ENCODE results near the gene SPHK2.
"Not testable (repeated sequence)": the region's sequence is repeated elsewhere in the genome, so short reads cannot be mapped to it uniquely, and the experiment has no call there.

The SPHK2 gene

DNA sequence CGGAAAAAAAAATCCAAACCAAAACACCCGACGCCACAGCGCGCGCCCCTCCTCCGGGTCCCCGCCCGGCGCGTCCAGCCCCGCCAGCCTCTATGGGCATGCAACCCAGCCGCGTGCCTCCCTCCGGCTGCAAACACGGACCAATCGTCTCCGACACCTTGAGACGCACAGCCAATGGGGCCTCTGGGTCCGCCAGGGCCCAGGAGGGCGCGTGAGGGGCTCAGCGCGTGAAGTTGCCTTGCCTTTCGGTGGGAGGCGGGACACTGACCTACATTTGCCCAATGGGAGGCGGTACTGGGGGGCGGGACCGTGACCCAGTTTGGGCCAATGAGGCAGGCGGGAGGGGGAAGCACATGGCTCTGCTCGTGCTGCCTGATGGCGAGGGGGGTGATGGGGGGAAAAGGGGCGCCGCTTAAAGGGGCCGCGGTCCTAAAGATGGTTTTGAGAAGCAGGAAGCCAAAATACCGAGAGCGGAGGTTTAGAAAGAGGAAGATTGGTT is 18.2 kb downstream of the SPHK2 start:
- peak; percentile 97 to 100 (median 100) for DNase-seq

DNA sequence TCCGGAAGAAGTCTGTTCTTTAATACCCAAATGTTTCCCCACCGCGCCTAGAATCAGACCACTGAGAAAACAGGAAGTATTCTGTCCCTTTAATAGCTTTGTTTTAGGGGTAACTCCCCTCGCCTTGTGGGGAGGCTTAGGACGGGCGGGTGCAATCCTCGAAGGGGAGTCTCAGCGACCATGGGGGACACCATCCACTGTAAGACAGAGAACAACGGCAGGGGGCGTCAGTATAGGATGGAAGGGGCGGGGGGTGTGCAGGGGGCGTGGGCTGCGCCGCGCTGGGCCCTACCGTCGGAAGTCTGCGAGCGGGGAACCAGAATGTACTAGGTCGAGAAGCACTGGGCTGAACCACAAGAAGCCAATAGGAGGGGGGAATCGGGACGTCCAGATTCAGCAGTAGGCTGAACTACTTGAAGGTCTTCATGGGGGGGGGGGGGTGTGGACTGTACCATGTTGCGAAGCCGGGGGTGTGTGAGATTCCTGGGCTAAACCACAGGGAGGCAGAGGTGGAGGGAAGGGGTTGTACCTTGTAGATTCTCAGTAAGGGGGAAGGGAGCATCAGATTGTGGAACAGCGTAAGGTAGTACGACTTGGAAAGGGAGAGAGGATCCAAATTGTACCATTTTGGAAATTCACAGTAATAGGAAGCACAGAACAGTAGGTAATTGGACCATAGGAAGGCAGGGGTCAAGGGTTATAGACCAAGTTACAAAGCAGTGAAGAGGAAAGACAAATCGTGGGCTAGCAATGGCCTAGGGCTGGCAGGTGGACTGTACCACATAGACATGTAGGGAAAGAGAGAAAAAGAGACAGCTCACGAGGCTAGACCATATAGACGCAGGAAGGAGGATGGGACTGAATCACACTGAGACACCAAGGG is 18.9 kb downstream of the SPHK2 start:
- peak; percentile 84 to 95 (median 88) for DNase-seq

DNA sequence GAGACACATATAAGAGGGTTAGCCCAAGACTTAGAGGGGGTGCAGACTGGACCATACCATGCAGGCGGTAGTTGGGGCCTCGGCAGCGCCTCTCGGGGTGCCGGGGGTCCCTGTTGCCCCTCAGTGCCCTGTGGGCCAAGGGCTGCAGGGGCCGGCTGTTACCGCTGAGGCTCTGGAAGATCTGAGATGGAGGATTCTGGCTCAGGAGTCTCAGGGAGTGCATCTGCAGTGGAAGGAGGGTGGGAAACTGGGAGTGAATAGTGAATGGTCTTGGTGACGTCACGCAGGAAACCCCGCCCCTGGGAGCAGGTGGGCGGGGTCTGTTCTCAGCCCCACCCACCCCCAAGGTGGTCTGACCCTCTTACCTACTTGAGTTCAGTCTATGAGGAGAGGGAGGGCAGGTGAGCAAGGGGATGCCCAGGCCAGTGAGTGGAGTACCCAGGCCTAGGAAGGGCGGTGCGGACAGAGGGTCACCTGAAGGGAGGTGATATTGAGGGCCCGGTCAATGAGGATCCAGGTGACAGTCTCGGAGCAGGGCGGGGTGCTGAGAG is 19.6 kb downstream of the SPHK2 start:
- no peak for DNase-seq

DNA sequence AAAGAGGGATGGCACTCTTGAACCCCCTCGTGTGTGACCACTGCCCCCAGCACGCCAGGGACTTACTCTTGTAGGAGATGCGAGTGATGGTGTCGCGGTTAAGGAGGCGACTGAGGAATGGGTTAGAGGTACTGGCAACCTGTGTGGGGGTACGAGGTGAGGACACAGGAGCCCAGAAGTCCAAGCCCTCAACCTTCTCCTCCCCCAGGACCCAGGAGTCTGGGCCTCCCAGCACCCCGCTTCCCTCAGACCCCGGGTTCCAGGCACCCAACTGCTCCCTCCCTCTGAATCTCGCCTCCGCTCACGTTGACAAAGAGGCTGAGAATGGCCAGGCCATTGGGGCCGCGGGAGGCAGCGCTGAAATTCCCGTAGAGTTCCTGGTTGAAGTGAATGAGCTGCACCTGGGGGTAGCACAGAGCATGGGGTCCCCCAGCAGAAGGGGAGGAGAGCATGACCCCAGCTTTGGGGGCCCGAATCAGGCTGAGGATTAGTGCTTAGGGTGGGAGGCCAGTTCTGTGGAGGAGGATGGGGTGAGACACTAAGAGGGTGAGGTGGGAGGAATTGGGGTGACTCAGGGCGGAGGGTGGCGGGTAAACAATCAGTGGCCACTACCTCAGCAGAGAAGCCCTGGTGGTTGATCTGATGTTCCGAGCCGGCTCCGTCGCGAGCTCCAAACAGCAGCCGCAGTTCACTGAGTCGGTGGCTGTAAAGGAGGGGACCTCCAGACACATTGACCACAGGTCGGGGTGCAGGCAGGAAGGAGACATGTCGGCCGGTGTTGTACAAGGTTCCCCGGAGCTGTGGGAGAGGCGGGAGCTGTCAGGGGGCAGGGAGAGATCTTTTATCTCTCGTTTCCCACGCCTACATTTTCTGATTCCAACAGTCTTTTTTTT is 20.4 kb downstream of the SPHK2 start:
- DNase-seq = no peak

DNA sequence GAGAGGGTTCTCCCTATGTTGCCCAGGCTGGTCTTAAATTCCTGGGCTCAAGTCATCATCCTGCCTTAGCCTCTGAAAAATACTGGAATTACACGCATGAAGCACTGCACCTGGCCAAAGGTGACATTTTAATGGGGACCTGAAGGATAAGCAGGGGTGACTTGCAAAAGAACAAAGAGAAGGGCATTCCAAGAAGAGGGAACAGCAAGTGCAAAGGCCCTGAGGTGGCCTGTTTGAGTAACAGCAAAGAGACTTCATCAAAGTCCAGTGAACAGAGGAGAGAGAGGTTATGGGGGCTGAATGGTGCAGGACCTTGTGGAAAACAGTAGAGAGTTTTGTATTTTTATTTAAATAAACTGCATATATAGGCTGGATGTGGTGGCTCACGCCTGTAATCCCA is 22.5 kb downstream of the SPHK2 start:
- DNase-seq = no peak

DNA sequence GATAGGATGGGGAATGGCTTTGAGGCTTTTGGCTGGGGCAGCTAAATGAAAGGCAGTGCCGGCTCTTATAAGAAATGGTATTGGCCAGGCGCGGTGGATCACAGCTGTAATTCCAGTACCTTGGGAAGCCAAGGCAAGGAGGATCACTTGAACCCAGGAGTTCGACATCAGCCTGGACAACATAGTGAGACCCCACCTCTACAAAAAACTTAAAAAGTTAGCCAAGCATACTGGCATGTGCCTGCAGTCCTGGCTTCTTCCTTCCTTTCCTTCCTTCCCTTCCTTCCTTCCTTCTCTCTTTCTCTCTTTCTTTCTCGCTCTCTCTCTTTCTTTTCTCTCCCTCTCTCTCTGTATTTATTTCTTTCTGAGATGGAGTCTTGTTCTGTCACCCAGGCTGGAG is 23.6 kb downstream of the SPHK2 start:
- no peak for DNase-seq

DNA sequence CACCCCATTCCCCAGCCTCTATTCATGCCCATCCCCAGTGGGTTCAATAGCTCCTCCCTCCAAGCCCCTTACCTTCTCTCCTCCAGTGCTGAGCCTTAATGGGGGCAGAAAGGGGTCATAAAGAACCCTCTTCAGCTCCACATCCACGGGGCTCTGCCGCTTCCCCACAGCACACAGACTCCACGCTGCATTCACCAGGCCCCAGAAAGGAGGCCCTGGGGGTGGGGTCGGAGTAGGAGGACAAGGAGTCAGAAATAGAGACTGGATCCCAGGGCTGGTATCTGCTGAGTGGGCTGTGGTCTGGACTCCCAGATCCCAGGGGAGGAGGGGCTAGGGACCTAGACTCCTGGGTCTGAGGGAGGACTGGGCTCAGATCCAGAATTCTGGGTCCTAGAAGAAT is 25.0 kb downstream of the SPHK2 start:
- DNase-seq = no peak

DNA sequence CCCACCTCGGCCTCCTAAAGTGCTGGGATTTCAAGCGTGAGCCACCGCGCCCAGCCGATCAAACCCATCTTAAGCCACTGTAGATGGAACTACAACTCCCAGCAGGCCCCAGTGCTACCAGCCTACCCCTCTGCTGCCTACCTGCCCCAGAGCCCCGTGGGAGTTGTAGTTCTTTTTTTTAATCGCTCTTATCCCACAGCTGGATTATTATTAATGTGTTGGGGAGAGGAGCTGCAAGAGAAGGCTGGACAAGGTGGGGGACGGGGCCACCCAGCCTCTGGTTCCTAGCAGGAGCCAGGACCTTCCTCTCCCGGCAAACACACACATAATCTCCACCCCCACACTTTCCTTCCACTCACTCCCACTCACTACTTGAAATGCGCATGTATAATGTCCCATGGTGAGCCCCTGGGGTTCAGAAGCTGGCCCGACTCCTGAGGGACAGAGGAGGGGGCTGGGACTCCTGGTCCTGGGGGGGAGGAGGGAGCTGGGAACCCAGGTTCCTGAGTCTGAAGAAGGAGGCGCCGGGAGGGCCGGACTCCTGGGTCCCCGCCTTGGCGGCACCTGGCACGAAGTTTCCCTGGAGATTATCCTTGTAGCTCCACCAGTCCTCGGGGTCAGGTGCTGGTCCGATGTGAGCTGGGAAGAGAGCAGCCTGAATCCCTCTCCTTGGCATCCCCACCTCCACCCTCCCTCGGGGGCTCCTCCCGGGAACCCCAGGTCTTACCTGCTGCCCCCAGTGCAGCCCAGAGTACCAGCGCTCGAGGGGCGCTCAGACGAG is 25.7 kb downstream of the SPHK2 start:
- DNase-seq = peak; percentile 51 to 85 (median 68)

DNA sequence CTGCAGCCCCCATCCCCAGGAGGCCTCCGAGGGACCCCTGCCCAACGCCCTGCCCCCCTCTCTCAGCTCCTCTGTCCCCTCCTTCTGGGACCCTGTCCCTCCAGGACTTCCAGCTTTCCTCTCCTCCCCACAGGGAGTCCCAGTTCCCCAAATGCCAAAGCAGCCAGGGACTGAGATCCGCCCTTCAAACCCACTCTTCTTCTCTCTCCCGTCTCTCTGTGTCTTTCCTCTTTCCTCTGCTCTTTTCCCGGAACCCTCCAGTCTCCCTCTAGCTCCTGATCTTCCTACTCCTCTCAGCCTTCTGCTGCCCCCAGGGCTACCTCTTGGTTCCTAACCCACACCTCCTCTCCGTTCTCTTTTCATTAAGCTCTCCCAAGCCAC is 26.3 kb downstream of the SPHK2 start:
- DNase-seq = peak in 1 of 6 experiments; percentile 46

DNA sequence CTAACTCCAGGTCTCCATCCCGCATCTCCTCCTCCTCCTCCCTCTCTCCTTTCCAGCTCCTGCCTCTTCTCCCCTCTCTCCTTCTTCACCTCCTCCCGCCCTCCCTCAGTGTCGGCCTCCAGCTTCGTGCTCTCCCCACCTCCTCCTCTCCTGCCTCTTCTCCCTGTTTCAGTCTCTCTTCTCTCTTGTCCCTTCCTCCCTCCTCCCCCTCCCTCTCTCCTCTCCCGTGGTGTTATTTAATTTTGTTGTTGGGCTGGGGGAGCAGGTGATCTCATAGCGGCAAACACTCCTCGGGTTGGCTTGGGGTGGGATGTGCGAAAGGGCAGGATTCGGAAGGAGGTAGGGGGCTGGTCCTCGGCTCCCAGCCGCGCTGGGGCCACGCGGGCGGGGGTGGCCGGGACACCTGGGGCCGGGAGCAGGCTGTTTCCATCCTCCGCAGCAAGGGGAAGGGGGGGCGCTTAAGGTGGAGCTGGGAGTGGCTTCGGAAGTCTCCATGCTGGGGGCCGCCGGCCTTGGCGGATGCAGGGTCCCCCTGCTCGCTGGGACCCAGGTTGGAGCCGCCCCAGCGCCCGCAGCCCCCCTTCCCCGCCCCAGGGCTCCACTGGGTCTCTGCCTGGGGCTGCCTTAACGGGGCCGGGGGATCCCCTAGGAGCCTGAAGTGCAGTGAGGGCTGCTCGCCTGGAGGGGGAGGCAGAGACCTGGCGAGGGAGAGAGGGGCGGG is 26.9 kb downstream of the SPHK2 start, which contains the start of gene CA11:
Gene CA11 (minus strand): TSS at position 187 of the 721 bp plus-strand sequence. CDS start 555 bp downstream, outside the sequence.
- DNase-seq = peak; percentile 87 to 96 (median 92)

DNA sequence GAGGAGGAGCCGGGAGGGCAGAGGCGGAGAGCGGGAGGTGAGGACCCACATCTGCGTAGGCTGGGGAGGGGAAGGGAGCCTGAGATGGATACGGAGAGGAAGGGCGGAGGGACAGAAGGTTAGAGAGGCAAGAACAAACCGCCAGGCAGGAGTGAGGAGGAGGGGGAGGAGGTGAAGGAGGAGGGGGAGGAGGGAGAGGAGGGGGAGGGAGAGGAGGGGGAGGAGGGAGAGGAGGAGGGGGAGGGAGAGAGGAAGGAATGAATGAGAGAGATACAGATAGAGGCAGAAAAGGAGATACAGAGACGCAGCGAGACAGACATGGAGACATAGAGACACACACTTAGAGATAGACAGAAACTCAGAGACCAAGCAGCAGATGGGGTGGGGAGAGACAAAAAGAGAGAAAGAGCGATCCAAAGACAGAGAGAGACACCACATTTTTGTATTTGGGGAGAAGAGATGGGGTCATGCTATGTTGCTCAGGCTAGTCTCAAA is 27.5 kb downstream of the SPHK2 start:
- DNase-seq = peak in 1 of 6 experiments; percentile 38

DNA sequence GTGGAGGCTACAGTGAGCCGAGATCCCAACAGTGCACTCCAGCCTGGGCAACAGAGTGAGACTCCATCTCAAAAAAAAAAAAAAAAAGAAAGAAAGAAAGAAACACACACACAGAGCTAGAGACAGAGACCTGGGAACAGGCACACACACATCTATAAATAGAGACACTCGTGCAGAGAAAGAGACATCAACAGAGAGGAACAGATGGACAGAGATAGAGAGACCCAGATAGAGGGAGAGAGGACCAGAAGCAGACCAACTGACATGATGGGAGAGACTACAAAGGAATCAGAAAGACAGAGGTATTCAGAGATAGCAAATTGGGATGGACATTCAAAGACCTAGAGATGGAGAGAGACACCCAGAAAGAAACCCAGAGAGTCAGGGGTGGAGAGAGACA is 28.8 kb downstream of the SPHK2 start:
- DNase-seq = no peak

DNA sequence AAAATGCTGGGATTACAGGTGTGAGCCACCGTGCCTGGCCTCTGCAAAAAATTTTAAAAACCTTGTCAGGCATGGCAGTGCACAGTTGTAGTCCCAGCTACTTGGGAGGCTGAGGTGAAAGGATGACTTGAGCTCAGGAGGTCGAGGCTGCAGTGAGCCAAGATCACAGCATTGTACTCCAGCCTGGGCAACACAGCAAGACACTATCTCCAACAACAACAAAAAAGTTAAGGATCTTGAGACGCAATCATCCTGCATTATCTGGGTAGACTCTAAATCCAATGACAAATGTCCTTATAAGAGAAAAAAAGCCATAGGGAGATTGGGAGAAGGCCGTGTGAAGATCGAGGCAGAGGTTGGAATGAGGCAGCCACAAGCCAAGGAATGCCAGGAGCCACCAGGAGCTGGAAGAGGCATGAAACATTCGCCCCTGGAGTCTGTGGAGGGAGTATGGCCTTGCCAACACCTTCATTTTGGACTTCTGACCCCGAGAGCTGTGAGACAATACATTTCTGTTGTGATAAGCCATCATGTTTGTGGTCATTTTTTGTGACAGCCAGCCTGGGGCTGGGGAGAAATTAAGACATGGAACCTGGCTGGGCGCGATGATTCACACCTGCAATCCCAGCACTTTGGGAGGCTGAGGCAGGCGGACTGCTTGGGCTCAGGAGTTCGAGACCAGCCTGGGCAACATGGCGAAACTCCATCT is 31.8 kb downstream of the SPHK2 start:
- DNase-seq = no peak

DNA sequence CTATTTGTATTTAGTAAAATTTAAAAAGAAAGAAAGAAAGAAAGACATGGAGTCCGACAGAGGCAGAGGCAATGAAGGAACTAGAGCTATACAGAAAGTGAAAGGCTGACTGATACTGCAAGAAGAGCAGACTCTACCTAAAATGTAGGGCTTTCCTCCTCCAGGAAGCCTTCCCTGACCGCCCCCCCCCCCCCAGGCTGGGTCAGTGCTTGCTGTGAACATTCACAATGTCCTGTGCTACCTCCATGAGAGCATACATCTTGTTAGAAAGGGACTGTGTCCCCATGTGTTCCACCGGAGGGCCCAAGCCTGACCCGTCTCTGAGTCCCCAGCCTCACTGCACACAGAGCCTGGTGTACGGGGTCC is 32.4 kb downstream of the SPHK2 start:
- no peak for DNase-seq

DNA sequence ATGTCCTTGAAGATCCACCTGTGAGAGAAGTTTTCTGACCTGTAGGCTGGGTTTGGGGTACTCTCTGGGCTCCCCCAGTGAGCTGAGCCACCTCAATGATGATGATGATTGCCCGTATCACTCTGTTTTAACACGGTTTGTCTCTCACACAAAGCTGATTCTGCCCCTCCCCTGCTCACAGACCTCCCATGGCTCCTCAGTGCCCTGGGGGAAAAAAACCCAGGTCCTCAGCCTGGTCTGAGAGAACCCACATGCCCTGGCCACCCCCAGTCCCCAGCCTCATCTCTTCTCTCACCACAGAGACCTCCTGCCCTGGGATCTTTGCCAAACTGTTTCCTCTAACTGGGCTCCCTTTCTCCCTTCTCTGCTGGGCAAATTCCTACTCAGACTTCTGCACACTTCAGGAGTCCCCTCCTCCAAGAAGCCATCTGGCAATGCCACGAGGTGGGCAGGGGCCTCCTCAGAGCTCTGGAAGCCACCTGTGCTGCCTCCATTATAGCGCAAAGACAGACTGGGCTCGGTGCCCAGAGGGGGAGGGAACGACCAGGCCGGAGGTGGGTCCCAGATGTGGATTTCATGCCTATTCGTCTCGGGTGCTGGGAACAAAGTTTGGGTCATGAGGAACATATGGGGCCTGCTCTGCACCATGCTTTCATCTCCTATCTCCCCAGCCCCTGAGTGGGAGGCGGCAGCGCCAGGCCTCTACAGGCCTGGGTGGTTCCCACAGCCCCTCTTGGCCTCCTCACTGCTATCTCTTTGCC is 35.2 kb downstream of the SPHK2 start:
- no peak for DNase-seq

DNA sequence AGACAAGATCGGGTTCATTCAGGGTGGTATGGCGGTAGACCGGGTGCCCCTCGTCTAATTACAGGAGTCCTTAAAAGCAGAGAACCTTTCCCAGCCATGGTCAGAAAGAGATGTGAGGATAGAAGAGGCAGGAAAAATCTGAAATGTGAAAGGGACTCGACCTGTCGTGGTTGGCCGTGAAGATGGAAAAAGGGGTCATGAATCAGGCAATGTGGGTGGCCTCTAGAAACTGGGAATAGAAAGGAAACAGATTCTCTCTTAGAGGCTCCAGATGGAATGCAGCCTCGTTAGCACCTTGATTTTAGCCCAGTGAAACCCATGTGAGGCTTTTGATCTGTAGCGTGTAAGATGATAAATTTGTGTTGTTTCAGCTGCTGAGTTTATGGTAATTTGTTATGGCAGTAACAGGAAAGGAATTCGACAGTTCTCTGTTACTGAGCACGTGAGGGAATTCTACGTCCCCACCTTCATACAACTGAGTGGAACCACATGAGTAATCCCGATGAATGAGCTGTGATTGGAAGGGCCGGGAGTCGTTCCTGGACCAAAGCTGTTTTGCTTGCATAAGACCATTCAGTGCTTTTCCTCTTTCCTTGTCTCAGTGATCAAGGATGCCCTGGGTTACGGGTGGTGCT is 37.7 kb downstream of the SPHK2 start:
- no peak for DNase-seq

DNA sequence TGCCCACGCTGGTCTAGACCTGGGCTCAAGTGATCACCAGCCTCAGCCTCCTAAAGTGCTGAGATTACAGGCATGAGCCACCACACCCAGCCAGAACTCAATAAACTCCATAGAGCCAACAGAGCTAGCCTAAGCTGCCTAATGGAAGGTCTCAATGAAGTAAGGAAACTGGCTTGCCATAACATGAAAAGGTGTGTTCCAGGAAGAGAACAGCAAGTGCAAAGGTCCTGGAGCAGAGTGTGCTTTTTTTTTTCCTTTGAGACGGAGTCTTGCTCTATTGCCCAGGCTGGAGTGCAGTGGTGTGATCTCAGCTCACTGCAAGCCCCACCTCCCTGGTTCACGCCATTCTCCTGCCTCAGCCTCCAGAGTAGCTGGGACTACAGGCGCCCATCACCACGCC is 38.5 kb downstream of the SPHK2 start:
- DNase-seq = not testable (repeated sequence)

DNA sequence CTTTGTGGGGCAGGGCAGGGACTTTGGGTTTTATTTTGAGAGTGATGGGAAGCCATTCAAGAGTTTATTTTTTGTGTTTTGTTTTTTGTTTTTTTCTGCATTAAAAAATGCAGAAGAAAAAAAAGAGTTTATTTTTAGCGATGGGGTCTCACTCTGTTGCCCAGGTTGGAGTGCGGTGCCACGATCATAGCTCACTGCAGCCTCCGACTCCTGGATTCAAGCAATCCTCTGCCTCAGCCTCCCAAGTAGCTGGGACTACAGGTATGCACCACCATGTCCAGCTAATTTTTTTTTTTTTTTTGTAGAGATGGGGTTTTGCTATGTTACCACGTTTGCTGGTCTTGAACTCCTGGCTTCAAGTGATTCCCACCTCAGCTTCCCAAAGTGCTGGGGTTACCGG is 39.2 kb downstream of the SPHK2 start:
- DNase-seq = no peak

DNA sequence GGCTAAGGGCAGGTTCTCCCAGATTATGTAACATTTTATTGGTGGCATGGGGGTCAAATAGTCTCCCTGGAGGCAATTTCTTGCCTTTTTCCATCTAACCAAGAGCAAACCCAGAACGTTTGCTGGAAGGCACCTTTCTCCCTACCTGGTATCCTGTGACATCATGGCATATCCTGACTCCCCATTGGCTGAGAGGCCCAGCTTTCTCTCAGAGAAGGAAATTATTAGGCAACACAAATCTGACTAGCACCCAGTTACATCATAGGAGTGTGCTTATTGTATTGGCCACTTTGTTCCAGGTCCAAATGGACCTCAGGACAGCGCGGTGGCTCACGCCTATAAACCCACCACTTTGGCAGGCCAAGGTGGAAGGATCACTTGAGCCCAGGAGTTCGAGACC is 40.5 kb downstream of the SPHK2 start:
- no peak for DNase-seq
